Colonic mucosa (tissue), 4 donors: ENCODE results near the gene LRMDA. TPM values are rescaled to one million over a fixed set of nuclear protein-coding genes. Genes with fewer than 3 reads are reported as not detected.

ENCODE experiments used
- DNase-seq: peaks from one replicate; pipeline ENCODE4 v3.0.0-alpha.2; 2020
- H3K27ac ChIP-seq: fragments of 200-600 bp; one replicate; pipeline ENCODE4 v1.8.0; 2021
- H3K27me3 ChIP-seq: fragments of 200-600 bp; one replicate; pipeline ENCODE4 v1.8.0; 2021
- H3K36me3 ChIP-seq: fragments of 200-600 bp; one replicate; pipeline ENCODE4 v1.8.0; 2021
- H3K4me1 ChIP-seq: fragments of 200-600 bp; one replicate; pipeline ENCODE4 v1.8.0; 2021; ENCODE audit warnings: mild to moderate bottlenecking
- H3K4me3 ChIP-seq: fragments of 200-600 bp; one replicate; pipeline ENCODE4 v1.8.0; 2021
- H3K9ac ChIP-seq, 2 donors: one replicate each; pipeline ENCODE4 v1.7.0; 2013; ENCODE audit warnings: control low read depth in 2 of 2, low read depth in 2 of 2, low read length in 2 of 2
- H3K9me3 ChIP-seq: fragments of 200-600 bp; one replicate; pipeline ENCODE4 v1.8.0; 2021
- intact Hi-C: fragments of 100-400 bp; cut with DNase I; formaldehyde crosslinking; loops from one replicate; pipeline ENCODE4 v1.14.1; 2022
- total RNA-seq, 2 donors: library from RNA; stranded (reverse); fragmentation: NEBNext Ultra II Directional in 1 of 2; extraction: Animal tissue kit (Norgen Biotek cat#: 25700) in 1 of 2; gene quantifications; one replicate each; pipeline ENCODE4 v1.2.1, GENCODE V29; 2021
- TF ChIP-seq, protein P1 (sequence below): fragments of 200-600 bp; IDR thresholded peaks from one replicate; pipeline ENCODE4 v1.8.0; 2022; ENCODE audit warnings: antibody characterized with exemption, mild to moderate bottlenecking
- donor health status: healthy.
- donor health status: DM: no; HTN: no; CAD: no.
- donor health status: DM: no; HTN: no; CAD: no.

Gene LRMDA
- total RNA-seq, 2 donors from 2014 or later = 2.5 to 5.2 TPM

DNA sequence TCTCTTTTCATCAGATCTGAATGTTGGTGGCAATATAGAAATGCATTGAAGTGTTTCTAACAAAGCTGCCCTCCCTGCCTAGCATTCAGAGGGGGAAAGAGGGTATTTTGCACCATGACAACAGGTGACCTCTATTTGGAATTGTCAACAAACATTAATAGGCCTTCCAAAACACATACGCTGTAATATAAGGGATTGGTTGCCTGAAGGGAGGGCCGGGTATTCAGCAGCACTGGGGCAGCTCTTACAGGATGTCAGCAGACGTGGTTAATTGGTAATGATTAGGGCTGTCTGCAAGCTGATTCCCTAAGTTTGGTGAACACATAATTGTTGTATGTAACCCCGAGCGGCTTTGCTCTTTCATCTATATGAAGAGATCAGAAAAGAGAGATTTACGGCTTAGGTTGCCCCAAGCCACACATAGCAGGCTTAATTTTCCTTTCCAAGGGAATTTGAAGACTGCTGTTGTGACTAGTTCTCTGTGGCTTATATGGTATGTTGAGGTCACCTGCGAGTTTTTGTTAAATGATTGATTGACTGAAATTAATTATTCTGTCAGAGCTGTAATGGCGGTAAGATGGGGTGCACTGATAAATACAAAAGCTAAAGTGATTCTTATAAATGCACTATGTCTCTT is 759.3 kb downstream of the LRMDA start:
- no peaks in the 10 kb centered on the region for H3K36me3 ChIP-seq
- no peak overlapping the region for H3K9ac ChIP-seq
- no peaks in the 10 kb centered on the region for H3K9me3 ChIP-seq
- H3K4me1 ChIP-seq = no peaks in the 10 kb centered on the region
- H3K4me3 ChIP-seq = no peak overlapping the region
- H3K27ac ChIP-seq = no peak overlapping the region
- DNase-seq = no peak
- no peaks in the 10 kb centered on the region for H3K27me3 ChIP-seq
- TF ChIP-seq, protein P1, sequence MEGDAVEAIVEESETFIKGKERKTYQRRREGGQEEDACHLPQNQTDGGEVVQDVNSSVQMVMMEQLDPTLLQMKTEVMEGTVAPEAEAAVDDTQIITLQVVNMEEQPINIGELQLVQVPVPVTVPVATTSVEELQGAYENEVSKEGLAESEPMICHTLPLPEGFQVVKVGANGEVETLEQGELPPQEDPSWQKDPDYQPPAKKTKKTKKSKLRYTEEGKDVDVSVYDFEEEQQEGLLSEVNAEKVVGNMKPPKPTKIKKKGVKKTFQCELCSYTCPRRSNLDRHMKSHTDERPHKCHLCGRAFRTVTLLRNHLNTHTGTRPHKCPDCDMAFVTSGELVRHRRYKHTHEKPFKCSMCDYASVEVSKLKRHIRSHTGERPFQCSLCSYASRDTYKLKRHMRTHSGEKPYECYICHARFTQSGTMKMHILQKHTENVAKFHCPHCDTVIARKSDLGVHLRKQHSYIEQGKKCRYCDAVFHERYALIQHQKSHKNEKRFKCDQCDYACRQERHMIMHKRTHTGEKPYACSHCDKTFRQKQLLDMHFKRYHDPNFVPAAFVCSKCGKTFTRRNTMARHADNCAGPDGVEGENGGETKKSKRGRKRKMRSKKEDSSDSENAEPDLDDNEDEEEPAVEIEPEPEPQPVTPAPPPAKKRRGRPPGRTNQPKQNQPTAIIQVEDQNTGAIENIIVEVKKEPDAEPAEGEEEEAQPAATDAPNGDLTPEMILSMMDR = no peak
- intact Hi-C loops = no loop called here

DNA sequence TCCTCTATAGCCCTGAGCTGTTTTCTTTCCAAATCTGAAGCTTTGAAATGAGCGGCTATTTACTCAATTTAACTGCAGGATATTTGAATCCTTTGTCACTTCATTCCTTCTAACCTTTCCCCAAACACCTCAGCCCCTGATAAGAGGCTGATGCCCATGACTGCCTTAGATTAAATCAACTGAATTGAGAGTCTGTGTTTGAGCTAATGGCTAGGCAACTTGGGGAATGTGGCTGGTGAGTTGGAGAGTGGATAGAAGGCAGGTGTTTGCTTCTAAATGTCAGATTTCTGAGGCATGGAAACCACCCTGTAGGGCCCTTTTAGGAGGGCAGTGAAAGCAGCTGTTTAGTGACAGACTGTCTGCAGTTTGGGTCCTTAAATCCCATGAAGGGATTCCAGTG is 759.9 kb downstream of the LRMDA start:
- Histone ChIP-seq H3K36me3 (no peaks in the 10 kb centered on the region), H3K27me3 (no peaks in the 10 kb centered on the region), H3K4me1 (no peaks in the 10 kb centered on the region), H3K27ac (no peak overlapping the region), H3K9me3 (no peaks in the 10 kb centered on the region), H3K4me3 (no peak overlapping the region), H3K9ac (no peak overlapping the region)
- intact Hi-C loops = no loop called here
- no peak for DNase-seq
- TF ChIP-seq, protein P1 = no peak

DNA sequence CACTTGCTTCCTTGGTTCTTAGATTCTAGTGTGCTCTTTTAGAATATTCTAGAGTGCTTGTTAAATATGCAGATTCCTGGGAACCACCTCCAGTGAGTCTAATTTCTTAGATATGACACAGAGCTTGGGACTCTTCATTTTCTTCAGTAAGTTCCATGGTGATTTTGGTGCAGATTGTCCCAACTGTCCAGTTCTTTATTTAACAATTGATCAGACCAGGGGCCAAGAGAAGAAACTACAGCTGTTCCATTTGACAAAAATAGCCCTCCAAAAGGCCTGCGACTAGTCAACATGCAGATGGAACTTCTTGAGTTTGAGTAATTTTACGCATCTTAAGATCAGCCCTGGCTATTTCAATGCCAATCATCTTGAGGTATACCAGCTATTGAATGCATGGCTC is 760.7 kb downstream of the LRMDA start:
- no peaks in the 10 kb centered on the region for H3K4me1 ChIP-seq
- TF ChIP-seq, protein P1 = no peak
- no peak overlapping the region for H3K9ac ChIP-seq
- no peaks in the 10 kb centered on the region for H3K27me3 ChIP-seq
- intact Hi-C loops = no loop called here
- no peak overlapping the region for H3K4me3 ChIP-seq
- DNase-seq = no peak
- H3K27ac ChIP-seq = no peak overlapping the region
- no peaks in the 10 kb centered on the region for H3K9me3 ChIP-seq
- no peaks in the 10 kb centered on the region for H3K36me3 ChIP-seq

DNA sequence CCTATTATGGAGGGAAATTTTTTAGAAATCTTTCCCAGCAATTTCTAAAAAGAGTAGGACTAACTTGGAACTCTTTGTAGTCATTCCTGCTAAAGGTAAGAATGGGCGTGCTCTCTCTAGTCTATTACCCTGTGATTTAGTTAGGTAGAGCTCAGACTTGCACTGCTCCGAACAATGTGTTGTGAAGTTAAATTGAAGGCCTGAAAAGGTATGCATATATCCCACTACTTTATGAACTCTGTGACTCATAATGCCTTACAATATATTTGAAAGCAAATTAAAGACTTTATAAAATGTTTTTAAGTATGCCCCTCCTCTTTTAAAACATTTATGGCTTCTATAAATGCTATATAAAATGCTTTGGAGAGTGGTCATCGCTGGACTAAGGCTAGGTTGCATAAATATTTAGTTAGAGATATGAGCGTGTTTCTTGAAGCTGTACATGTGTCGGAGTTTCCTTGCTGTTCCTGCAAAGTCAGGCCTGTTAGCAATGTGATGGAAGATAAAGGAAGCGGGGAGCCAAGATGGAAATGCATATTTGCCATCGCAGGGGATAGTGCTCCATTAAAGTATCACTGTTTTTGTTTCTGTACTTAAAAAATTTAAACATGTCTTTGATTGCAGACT is 761.4 kb downstream of the LRMDA start:
- Histone ChIP-seq H3K36me3 (no peaks in the 10 kb centered on the region), H3K27me3 (no peaks in the 10 kb centered on the region), H3K9me3 (no peaks in the 10 kb centered on the region), H3K4me1 (no peaks in the 10 kb centered on the region), H3K9ac (no peak overlapping the region), H3K4me3 (no peak overlapping the region), H3K27ac (no peak overlapping the region)
- DNase-seq = no peak
- intact Hi-C loops = no loop called here
- TF ChIP-seq, protein P1 = no peak

DNA sequence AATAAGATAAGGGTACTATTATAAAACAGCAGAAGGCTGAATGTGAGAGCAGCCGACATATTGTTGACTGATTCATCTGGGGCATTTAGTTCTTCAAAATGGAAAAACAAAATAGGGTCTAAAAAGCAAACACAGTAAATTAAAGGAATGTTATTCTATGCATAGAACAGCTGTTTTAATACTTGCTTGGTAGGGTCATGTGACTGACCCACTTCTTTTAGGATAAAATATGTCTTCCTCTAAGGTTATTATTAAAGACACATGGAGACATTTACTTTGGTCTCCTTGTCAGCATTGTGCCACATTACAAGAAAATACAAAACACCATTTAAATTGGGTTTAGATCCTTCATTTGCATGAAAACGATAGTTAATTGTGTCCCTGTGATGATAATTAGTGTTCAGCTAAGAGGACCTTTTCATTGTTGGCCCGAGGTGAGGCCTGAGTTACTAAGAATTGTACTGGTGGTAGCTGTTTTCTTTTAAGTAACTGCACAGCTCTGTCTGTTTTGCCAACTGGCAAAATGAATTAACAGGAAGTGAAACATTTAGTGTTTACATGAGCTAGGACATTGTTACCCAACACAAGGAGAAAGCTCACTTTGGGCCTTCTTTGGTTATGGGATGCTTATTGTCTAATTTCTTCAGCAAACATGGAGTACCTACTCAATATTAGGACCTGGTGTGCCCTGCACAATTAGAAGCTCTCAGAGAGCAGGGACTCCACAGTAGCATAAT is 764.4 kb downstream of the LRMDA start:
- H3K9me3 ChIP-seq = no peaks in the 10 kb centered on the region
- H3K27ac ChIP-seq = no peak overlapping the region
- H3K4me1 ChIP-seq = no peaks in the 10 kb centered on the region
- DNase-seq = no peak
- H3K36me3 ChIP-seq = no peaks in the 10 kb centered on the region
- intact Hi-C loops = no loop called here
- no peak overlapping the region for H3K4me3 ChIP-seq
- no peaks in the 10 kb centered on the region for H3K27me3 ChIP-seq
- TF ChIP-seq, protein P1 = no peak
- no peak overlapping the region for H3K9ac ChIP-seq
